KG1 (cell line): Measurements from ENCODE around the gene NCL.

Source experiments
- DNase-seq: peaks from one replicate; lab custom pipeline; 2025; lab: John Stamatoyannopoulos, UW

Gene NCL, protein sequence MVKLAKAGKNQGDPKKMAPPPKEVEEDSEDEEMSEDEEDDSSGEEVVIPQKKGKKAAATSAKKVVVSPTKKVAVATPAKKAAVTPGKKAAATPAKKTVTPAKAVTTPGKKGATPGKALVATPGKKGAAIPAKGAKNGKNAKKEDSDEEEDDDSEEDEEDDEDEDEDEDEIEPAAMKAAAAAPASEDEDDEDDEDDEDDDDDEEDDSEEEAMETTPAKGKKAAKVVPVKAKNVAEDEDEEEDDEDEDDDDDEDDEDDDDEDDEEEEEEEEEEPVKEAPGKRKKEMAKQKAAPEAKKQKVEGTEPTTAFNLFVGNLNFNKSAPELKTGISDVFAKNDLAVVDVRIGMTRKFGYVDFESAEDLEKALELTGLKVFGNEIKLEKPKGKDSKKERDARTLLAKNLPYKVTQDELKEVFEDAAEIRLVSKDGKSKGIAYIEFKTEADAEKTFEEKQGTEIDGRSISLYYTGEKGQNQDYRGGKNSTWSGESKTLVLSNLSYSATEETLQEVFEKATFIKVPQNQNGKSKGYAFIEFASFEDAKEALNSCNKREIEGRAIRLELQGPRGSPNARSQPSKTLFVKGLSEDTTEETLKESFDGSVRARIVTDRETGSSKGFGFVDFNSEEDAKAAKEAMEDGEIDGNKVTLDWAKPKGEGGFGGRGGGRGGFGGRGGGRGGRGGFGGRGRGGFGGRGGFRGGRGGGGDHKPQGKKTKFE

DNA sequence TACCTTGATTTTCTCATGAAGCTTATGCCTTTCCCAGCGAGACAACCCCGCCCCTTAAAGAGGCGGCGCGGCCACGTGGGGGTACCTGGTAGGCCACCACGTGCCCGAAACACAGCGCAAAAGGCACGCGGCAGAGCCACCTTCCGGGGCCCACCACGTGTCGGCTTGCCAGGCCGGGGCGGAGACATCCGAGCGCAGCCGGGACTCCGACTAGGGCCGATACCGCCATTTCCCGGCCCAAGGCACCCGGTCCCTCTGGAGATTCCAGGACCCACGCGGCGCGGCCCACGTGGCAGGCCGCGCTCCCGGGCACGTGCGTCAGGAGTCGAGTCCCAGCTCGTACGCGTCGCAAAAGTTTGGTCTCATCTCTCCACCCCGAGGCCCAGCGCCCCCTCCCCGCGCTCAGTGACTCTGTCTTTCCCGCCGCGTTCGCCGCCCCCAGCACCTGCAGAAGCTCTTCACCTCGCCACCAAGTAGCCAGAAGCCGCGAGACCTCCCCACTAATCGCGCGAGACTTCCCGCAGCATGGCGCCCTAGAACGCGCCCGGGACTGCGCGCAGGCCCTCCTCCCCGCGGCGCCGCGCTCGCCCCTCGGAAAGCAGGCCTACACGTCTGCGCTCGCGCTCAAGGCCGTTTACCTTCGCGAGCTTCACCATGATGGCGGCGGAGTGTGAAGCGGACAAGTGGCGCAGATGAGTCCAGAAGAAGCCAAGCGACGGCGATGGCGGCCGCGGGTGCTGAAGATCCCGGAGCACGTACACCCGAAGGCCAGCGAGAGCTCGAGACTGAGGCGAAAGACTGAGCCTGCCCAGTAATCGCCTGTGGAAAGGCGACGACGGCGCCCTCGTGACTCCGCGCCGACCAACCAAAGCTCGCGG lies at the start of gene NCL:
Gene NCL, minus strand, starts transcription at position 787 of the 878 bp plus-strand sequence. Its CDS starts 131 bp downstream, at position 656.
- DNase-seq, result peak; percentile 49

DNA sequence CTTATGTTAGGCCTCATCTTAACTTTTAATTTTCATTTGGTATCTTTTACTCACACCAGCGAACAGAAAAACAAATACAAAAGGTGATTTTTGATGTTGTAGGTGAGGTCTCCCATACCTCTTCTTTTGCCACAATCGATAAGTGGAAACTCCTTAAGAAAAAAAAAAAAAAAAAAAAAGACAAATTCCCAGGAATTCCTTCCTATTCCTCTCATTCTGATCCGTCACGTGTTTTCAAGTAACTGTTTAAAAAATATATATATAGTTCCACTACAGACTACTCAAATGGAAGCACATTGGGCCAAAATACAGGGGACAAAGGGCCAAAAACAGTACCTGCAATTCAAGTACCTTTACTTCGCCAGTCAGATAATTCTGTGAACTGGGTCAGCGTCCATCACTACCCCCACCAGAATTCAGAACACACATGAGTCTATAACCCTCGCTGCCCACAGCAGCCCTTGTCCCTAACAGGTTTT lies 49.5 kb upstream of the NCL start:
- no peak for DNase-seq

DNA sequence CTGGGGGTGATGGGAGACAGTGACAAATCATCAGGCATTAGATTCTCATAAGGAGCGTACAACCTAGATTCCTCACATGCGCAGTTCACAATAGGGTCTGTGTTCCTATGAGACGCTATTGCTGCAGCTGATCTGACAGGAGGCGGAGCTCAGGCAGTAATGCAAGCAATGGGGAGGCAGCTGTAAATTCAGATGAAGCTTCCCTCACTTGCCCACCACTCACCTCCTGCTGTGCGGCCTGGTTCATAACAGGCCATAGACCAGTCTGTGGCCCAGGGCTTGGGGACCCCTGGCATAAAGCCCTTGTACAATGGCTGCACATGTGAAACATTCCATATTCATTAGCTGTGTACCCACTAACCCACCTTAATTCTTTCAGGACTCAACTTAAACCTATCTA lies 47.9 kb upstream of the NCL start:
- DNase-seq, result no peak

DNA sequence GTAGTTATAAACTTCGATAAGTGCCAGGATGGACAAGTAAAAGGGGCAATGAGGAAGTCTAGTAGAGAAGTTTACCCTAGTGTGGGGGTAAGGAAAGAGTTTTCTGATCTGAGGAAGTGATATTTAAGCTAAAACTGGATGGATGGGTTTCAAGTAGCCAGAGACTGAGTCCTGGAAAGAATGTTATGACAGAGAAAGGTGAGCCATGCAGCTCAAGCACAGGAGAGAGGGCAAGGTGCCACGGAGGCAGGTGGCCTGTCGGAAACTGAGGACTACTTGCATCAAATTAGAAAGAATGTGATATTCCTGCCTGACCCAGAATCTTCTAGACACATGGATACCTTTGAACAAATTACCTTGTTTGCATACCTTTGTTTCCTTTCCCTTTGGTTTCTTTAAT lies 39.5 kb upstream of the NCL start:
- no peak for DNase-seq

DNA sequence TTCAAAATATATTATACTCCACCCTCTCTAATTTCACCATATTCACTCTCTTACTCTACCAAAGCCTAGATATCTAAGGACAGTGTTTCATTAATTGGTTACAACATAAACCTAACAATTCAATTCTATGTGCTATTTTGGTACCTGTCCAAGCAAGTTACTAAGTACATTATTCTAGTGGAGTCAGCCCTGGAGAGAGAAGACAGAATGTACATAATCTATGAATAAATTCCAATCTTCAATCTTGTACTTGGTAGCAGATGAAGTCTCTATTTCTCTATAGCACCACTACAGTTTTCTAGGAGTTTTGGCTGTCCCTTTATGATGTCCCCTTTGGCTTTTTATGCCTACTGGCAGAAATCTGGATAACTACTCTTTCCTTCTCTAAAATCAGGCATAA lies 38.3 kb upstream of the NCL start:
- no peak for DNase-seq

DNA sequence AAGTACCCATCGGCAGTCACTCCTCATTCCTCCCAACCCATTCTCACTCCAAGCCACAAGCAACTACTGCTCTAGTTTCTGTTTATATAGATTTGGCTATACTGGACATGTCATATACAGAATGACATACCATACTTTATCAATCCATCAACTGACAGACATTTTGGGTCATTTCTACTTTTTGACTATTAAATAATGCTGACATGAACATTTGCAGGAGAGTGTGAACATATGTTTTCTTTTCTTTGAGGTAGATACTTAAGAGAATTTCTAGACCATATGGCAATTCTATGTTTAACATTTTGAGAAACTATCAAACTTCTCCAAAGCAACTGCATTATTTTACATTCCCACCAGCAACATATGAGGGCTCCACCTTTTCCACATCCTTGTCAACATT lies 33.4 kb upstream of the NCL start:
- DNase-seq, result no peak

DNA sequence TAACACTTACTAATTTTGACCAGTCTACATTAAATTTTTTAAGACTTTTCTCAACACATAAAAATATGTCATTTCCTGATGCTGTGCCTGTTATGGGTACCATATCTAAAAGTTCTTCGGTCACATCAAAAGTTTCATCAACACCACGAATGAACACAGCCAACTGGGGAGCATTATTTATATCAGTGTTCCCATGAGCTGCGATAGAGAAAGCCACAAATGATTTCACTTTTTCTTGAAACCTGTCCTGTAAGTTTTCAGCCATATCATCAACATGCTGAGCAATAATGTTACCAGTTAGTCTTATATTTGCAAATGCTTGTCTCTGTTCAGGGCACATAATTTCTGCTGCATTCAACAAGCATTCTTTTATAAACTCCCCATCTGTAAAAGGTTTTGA lies 30.4 kb upstream of the NCL start:
- DNase-seq, result no peak

DNA sequence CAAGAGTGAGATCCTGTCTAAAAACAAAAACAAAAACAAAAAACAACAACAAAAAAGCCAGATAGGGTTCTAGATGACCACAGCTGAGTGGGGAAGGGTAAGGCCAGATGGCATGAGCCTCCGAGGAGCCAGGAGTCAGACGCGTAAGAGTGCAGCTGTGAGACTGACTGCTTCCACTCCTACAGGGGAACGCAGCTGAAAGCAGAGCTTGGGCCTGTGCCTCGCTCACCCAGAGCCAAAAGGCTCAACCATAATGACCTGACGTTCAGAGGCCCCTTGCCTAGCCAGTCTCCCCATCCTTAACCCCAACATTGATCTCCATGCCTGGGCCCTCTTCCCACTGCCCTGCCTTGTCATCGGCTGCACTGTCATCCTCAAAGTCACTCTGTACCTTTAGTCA lies 26.5 kb upstream of the NCL start:
- no peak for DNase-seq

DNA sequence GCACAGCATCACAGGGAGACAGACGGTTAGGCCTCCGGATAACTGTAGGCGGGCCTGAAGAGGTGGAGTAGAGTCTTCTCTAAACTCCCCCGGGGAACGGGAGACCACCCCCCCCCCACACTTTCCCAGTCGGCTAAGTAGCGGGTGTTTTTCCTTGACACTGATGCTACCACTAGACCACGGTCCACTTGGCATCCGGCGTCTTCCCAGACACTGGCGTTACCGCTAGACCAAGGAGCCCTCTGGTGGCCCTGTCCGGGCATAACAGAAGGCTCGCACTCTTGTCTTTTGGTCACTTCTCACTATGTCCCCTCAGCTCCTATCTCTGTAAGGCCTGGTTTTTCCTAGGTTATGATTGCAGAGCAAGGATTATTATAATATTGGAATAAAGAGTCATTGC lies 25.7 kb upstream of the NCL start:
- no peak for DNase-seq

DNA sequence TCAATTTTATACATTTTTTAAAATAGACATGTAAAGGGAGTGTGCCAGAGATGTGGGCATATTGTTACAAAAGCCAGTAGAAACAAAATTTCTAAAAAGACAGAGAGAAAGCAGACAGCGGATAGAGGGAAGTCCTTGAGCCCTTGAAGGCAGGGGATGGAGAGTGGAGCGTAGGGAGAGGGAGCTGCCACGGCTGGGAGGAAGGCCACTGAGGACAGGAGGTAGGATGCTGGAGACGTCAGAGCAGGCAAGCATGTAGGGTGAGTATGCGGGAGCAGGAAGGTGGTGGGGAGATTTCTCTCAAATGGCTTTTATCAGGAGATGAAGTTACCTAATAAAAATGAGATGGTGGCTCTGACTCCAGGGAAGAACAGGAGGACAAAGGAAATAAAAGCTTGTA lies 24.0 kb upstream of the NCL start:
- DNase-seq, result no peak

DNA sequence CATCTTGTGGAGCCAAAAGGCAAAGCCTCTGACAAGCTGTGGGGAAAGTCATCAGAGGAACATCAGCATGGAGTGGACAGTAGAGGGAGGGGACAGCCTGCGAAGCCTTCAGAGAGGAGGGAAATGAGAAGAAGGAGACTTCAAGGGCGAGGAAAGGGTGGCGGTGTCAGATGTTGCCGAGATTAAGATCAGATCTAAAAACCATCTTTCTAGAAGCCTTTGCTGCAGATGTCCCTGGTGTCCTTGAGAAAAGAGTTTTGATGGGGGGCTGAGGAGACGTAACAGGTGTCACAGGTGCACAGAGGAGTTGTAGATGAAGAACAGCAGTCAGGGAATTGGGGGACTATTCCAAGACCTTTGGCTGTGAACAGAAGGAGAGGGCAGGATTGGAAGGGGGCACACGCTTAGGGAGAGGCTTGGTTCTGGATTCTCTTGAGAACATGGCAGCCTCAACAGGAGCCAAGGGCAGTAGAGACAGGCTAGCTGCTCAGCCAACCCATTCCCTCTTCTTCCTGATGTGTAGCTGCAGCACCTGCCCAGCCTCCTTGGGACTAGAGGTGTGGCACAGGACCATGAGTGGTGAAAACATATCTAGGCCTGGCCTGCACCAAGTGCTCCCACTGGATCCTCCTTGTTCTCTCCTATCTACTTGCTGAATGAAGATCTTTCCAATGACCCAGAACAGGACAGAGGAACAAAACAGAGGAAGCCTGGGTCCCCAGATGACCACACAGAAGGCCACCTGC lies 22.7 kb upstream of the NCL start:
- no peak for DNase-seq

DNA sequence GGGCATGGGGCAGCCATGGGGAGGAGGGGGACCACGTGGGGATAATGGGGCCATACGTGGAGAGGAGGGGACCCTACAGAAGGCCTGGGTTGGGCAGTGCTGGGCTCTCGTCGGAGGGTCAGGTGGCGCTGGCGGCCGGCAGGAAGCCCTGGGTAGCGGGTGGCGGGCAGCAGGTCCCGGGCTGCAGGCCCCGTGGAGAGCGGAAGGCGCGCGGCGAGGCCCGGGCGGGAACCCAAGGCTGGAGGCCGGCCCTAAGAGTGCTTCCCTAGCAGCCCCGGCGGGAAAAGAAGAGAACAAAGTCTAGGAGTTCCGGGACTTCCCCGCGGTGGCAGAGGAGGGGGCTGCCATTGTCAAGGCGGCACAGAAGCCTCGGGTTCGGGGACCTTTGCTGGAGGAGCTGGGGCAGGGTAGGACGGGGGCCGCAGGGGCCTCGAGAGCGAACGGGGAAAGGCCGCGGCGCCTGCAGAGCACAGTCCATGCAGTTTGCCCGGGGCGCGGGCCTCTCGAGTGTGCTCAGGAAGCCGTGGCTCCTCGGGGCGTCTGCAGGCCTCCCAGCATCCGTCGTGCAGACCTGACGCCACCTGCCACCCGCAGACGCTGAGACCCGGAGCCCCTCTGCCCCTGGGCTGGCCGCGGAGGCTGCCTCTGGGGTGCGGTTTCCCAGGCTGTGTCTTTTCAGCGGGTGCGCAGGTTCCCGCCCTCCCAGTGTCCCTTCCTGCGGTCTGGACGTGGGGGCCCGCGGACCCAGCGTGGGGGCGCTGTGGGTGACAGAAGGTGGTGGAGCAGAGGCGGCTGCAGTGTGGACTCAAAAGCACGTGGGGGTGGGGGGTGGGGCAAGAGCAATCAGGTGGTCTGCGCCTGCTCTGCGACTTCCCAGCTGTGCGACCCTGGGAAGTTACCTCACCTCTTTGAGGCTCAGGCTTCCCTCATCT lies 19.4 kb upstream of the NCL start:
- DNase-seq, result no peak

DNA sequence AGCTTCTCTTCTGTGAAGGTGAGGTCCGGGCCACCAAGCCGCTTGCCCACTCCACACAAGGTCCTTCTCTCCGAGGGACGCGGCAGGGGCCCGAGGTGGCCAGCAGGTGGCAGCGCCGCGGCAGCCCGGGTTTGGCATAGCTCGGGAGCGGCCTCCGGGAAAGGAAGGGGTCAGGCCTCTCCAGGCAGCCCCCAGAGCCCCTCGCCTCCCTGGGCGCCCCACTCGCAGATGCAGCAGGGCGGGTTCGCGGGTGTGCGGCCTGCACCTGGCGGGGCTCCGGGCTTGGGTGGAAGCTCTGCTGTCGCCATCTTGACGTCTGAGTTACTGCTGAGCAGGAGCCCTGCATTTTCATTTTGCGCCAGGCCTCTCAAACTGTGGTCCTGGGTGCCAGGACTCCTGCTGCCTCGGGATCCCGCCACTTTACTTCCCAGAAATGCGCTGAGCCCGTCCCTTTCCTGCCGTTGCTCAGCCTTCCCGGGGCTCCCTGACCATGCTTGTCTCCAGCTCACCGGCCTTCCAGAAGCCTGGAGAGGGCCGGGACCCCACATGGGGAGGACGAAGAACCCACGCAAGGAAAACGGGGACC lies 18.6 kb upstream of the NCL start:
- DNase-seq, result peak; percentile 8

DNA sequence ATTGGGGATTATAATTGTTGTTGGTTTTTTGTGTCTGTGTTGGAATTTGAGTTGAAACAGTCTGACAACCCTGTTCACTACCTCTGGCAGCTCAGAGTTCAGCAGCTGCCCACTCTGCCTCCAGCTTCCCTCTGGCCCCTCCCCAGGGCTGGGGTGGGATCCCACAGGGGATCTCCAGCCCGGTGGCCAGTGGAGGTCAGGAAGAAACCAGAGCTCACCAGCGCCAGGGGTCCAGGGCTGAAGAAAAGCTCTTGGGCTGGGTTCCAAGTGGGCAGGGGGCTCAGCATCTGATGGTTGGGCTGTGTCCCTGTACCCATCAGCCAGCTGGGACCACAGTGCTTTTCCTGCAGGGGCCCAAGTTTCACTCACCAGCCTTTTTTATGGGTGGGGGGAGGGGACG lies 16.5 kb upstream of the NCL start:
- no peak for DNase-seq

DNA sequence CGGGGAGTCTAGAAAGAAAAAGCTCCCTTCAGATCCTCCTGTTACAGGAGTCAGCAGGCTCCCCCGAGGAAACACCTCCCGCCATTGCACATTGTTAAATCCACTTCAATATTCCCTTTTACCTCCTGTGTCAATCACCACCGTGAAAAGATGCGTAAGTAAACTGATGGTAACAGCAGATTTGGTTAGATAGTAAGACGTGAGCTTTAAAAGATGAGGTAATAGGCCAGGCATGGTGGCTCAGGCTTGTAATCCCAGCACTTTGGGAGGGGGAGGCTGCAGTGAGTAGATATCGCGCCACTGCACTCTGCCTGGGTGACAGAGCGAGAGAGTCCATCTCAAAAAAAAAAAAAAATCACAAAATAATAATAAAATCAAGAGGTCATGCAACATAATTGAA lies 15.2 kb upstream of the NCL start:
- DNase-seq, result no peak

DNA sequence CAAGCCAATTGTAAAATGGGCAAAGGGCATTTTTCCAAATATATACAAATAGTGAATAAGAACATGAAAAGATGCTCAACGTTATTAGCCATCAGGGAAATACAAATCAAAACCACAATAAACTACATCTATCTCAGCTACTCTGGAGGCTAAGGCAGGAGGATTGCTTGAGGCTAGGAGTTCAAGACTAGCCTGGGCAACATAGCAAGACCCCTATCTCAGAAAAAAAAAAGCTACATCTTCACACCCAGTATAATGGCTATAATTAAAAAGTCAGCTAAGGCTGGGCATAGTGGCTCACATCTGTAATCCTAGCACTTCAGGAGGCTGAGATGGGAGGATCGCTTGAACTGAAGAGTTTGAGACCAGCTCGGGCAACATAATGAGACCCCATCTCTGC lies 12.6 kb upstream of the NCL start:
- no peak for DNase-seq

DNA sequence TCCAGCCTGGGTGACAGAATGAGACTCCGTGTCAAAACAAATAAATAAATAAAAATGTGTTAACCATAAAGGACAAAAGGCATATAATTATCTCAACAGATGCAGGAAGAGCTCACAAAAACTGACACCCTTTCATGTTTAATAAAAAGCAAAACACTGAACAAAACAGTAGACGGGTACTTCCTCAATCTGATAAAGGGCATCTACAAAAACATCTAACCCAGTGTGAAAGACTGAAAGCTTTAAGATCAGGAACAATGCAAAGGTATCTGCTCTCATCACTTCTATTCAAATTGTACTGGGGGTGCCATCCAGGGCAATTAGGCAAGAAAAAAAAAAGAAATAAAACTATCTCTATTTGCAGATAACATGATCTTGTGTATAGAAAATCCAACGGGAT lies 11.7 kb upstream of the NCL start:
- DNase-seq, result no peak

DNA sequence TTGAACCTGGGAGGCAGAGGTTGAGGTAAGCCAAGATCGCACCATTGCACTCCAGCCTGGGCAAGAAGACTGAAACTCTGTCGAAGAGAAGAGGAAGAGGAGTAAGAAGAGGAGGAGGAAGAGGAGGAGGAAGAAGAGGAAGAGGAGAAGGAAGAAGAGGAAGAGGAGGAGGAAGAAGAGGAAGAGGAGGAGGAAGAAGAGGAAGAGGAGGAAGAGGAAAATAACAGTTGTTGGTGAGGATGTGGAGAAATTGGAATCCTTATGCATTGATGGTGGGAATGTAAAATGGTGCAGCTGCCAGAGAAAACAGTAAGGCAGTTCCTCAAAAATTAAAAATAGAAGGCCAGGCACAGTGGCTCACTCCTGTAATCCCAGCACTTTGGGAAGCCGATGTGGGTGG lies 8.5 kb upstream of the NCL start:
- DNase-seq, result no peak

DNA sequence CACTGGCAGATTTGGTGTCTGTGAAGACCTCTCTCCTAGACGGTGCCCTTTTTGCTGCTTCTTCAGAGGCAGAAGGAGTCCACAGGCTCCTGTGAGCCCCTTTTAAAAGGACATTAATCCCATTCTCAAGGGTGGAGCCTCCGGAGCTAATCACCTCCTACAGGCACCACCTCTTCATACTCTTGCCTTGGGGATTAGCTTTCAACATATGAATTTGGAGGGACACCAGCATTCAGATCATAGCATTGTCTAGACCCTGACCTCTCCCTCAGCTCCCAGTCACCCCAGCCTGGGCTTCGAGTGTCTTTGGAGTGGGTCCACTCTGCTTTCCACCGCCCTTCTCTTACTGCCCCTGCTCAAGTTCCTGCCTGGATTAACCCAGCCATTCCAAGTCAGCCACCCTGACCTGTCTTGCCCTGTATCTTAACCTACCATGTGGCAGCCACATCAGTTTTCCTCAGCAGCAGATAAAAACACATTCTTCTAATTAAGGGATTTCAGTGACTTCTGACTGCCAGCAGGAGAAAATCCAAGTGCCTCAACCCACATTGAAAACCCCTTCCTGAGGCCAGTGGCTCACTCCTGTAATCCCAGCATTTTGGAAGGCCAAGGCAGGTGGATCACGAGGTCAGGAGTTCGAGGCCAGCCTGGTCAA lies 6.1 kb upstream of the NCL start:
- no peak for DNase-seq

DNA sequence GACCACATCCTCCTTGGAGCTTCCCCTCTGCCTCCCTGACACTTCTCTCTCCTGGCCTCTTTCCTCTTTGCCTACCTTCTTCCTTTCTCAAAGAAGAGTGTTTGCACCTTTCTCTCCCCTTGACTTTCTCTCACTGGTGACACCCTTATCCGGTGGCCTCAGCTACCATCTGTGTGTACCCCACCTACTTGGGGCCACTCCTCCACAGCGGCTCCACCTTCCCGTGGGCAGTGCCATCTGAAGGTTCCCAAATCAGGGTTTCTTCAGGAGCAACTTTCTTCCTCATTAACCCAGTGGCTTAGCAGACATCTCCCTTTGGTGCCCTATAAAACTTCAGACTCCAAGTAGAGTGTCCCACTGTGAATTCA lies 5.3 kb upstream of the NCL start:
- no peak for DNase-seq
